Measurements from ENCODE around the gene POU2AF1.

DNA sequence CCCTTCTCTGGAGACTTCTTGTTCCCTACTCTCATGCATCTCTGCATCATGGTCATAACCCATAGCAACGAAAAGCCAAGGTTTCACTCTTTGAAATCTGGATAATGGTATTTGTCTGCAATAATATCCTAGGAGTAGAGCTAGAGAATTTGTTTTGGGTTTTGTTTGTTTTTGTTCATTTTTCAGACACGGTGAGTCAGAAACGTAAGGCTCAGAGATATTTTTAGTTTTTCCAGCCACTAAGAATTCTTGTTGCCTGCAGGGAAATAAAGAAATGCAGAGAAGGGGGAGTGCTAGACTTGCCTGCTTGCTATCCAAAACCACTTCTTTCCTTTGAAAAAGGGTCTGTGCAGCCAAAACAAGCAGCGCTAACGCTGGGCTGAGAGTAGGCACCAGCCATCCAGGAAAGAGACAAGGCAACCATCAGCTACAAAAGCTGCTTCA, 54.8 kb downstream of the POU2AF1 start:
- TF ChIP-seq POLR2AphosphoS5 (IDR thresholded peaks at IDR 0.05; ENCODE audit: low read depth) (no peak), EZH2 (IDR thresholded peaks at IDR 0.05; ENCODE audit: low read depth, unreplicated experiment) (no peak), ZNF114 (CRISPR knock-in tag; IDR thresholded peaks at IDR 0.05) (no peak), ZNF331 (CRISPR knock-in tag; IDR thresholded peaks at IDR 0.05; ENCODE audit: low read depth) (no peak), EZH2phosphoT487 (IDR thresholded peaks at IDR 0.05; ENCODE audit: unreplicated experiment) (no peak), JUNB (IDR thresholded peaks at IDR 0.05; ENCODE audit: unreplicated experiment) (no peak), CREB1 (CRISPR knock-in tag; IDR thresholded peaks at IDR 0.05; ENCODE audit: low read depth) (no peak)
- TF ChIP-seq, protein P1, sequence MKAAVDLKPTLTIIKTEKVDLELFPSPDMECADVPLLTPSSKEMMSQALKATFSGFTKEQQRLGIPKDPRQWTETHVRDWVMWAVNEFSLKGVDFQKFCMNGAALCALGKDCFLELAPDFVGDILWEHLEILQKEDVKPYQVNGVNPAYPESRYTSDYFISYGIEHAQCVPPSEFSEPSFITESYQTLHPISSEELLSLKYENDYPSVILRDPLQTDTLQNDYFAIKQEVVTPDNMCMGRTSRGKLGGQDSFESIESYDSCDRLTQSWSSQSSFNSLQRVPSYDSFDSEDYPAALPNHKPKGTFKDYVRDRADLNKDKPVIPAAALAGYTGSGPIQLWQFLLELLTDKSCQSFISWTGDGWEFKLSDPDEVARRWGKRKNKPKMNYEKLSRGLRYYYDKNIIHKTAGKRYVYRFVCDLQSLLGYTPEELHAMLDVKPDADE (IDR thresholded peaks at IDR 0.05), result no peak
- TF ChIP-seq, protein P2, sequence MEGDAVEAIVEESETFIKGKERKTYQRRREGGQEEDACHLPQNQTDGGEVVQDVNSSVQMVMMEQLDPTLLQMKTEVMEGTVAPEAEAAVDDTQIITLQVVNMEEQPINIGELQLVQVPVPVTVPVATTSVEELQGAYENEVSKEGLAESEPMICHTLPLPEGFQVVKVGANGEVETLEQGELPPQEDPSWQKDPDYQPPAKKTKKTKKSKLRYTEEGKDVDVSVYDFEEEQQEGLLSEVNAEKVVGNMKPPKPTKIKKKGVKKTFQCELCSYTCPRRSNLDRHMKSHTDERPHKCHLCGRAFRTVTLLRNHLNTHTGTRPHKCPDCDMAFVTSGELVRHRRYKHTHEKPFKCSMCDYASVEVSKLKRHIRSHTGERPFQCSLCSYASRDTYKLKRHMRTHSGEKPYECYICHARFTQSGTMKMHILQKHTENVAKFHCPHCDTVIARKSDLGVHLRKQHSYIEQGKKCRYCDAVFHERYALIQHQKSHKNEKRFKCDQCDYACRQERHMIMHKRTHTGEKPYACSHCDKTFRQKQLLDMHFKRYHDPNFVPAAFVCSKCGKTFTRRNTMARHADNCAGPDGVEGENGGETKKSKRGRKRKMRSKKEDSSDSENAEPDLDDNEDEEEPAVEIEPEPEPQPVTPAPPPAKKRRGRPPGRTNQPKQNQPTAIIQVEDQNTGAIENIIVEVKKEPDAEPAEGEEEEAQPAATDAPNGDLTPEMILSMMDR (conservative IDR thresholded peaks at IDR 0.05; ENCODE audit: low read depth in 2 of 2), result no peak
- TF ChIP-seq, protein P3, sequence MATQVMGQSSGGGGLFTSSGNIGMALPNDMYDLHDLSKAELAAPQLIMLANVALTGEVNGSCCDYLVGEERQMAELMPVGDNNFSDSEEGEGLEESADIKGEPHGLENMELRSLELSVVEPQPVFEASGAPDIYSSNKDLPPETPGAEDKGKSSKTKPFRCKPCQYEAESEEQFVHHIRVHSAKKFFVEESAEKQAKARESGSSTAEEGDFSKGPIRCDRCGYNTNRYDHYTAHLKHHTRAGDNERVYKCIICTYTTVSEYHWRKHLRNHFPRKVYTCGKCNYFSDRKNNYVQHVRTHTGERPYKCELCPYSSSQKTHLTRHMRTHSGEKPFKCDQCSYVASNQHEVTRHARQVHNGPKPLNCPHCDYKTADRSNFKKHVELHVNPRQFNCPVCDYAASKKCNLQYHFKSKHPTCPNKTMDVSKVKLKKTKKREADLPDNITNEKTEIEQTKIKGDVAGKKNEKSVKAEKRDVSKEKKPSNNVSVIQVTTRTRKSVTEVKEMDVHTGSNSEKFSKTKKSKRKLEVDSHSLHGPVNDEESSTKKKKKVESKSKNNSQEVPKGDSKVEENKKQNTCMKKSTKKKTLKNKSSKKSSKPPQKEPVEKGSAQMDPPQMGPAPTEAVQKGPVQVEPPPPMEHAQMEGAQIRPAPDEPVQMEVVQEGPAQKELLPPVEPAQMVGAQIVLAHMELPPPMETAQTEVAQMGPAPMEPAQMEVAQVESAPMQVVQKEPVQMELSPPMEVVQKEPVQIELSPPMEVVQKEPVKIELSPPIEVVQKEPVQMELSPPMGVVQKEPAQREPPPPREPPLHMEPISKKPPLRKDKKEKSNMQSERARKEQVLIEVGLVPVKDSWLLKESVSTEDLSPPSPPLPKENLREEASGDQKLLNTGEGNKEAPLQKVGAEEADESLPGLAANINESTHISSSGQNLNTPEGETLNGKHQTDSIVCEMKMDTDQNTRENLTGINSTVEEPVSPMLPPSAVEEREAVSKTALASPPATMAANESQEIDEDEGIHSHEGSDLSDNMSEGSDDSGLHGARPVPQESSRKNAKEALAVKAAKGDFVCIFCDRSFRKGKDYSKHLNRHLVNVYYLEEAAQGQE (IDR thresholded peaks at IDR 0.05; ENCODE audit: unreplicated experiment), result no peak

Data from GM23338 (cell line).